Measurements from ENCODE around the gene C17orf78.
"Not testable (repeated sequence)": the region's sequence is repeated elsewhere in the genome, so short reads cannot be mapped to it uniquely, and the experiment has no call there.

The C17orf78 gene

GRCh38 chr17:37441369-37442014 is 65.7 kb downstream of the C17orf78 start:
- not testable (repeated sequence) for DNase-seq

Data from NCI-H774 (cell line).